Peyer's patch (tissue), 4 donors: ENCODE measurements around the gene SLC30A4. TPM values are rescaled to one million over a fixed set of nuclear protein-coding genes. Genes with fewer than 3 reads are reported as not detected.

ENCODE experiments used
- DNase-seq, 3 donors: peaks; one replicate each; pipeline ENCODE4 v3.0.0-alpha.2; 2017 to 2019
- H3K27ac ChIP-seq, 4 donors: fragments of 200-600 bp; sonication (generic); one replicate each; pipeline ENCODE4 v1.5.1; 2016 to 2019
- H3K27me3 ChIP-seq, 2 donors: fragments of 200-600 bp; sonication (generic); one replicate each; pipeline ENCODE4 v1.5.1; 2019
- H3K36me3 ChIP-seq, 3 donors: fragments of 200-600 bp; sonication (generic); one replicate each; pipeline ENCODE4 v1.5.1; 2016 to 2019
- H3K4me1 ChIP-seq, 4 donors: fragments of 200-600 bp; sonication (generic); one replicate each; pipeline ENCODE4 v1.5.1; 2016 to 2019
- H3K4me3 ChIP-seq, 4 donors: fragments of 200-600 bp; sonication (generic); 1 replicate in 3 of 4; 2 replicates in 1 of 4; pipeline ENCODE4 v1.5.1; 2016 to 2019; ENCODE audit warnings: mild to moderate bottlenecking in 1 of 4
- H3K9me3 ChIP-seq, 4 donors: fragments of 200-600 bp; sonication (generic); one replicate each; pipeline ENCODE4 v1.5.1; 2016 to 2019; ENCODE audit warnings: mild to moderate bottlenecking in 1 of 4
- POLR2A ChIP-seq, 2 donors: fragments of 450-650 bp; IDR thresholded peaks; one replicate each; pipeline ENCODE4 v1.5.1; 2017; ENCODE audit warnings: antibody characterized with exemption in 2 of 2, mild to moderate bottlenecking in 2 of 2, moderate library complexity in 2 of 2
- total RNA-seq, 4 donors: library from RNA; depleted of rRNA; stranded (reverse); fragments of >200 nt; gene quantifications; one replicate each; pipeline ENCODE4 v1.1.0, GENCODE V29; 2016
- TF ChIP-seq, protein P1 (sequence below), 6 experiments: fragments of 450-650 bp in 4 of 6; fragments of 200-600 bp in 2 of 6; sonication (generic) in 1 of 6; IDR thresholded peaks; one replicate each; pipeline ENCODE4 v1.5.1; 2017 to 2019; ENCODE audit warnings: antibody characterized with exemption in 6 of 6, mild to moderate bottlenecking in 3 of 6, moderate library complexity in 1 of 6

Gene SLC30A4
- total RNA-seq, 4 donors from 2014 or later: 6.6 to 63.4 (median 42.0) TPM

DNA sequence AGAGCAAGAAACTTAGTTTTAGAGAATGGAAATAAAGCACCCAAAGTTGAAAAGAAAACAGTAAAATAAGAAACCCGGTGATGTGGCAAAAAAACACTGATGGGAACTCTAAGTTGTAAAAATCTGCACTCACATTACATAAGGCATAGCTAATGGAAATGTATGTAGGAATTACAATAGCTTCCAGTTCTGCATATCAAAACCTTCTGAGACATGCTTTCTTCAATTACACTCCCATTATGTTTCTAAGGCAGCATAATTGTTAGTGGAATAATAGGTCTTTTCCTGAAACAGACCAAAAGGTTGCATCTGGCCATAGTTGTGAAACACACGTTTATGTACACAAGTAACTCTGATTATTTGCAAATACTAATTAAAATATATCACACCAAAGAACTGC lies 41.4 kb downstream of the SLC30A4 start:
- H3K27me3 ChIP-seq: no peaks in the 10 kb centered on the region
- H3K27ac ChIP-seq: no peak overlapping the region
- no peaks in the 10 kb centered on the region for H3K9me3 ChIP-seq
- H3K4me3 ChIP-seq: no peak overlapping the region
- no peak for DNase-seq
- H3K4me1 ChIP-seq: peaks cover 0 to under 1% (median 0%) of the 10 kb centered on the region in 4 donors
- peaks cover 0 to 23% (median 0%) of the 10 kb centered on the region in 3 donors for H3K36me3 ChIP-seq
- no peak for TF ChIP-seq POLR2A (IDR thresholded peaks at IDR 0.05)
- TF ChIP-seq, protein P1, sequence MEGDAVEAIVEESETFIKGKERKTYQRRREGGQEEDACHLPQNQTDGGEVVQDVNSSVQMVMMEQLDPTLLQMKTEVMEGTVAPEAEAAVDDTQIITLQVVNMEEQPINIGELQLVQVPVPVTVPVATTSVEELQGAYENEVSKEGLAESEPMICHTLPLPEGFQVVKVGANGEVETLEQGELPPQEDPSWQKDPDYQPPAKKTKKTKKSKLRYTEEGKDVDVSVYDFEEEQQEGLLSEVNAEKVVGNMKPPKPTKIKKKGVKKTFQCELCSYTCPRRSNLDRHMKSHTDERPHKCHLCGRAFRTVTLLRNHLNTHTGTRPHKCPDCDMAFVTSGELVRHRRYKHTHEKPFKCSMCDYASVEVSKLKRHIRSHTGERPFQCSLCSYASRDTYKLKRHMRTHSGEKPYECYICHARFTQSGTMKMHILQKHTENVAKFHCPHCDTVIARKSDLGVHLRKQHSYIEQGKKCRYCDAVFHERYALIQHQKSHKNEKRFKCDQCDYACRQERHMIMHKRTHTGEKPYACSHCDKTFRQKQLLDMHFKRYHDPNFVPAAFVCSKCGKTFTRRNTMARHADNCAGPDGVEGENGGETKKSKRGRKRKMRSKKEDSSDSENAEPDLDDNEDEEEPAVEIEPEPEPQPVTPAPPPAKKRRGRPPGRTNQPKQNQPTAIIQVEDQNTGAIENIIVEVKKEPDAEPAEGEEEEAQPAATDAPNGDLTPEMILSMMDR (IDR thresholded peaks at IDR 0.05): no peak

DNA sequence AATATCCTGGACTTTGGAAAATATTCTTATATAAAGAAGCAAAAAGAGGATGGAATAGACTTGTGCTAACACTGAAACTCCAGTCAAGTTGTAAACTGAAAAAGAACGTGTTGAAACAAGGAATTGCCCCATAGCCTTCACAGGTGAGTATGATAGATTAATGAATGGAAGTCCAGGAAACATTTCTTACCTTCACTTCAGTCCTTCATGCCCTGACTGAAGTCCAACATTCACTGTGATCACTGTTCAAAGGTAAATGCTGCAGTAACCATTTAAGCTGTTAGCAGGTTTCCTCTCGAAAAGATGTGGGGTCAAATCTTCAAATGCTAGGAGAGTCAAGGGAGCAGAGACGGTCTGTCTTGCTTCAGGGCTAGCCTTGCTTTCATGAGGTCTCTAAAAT lies 46.1 kb downstream of the SLC30A4 start:
- TF ChIP-seq, protein P1 (IDR thresholded peaks at IDR 0.05): no peak
- no peak for TF ChIP-seq POLR2A (IDR thresholded peaks at IDR 0.05)
- H3K9me3 ChIP-seq: no peaks in the 10 kb centered on the region
- H3K4me1 ChIP-seq: peaks cover 0 to 6% (median 0%) of the 10 kb centered on the region in 4 donors
- H3K27ac ChIP-seq: peak overlapping the region in 1 of 4 donors; percentile 16
- no peaks in the 10 kb centered on the region for H3K27me3 ChIP-seq
- H3K4me3 ChIP-seq: no peak overlapping the region
- peaks cover 0 to 11% (median 0%) of the 10 kb centered on the region in 3 donors for H3K36me3 ChIP-seq
- DNase-seq: no peak

DNA sequence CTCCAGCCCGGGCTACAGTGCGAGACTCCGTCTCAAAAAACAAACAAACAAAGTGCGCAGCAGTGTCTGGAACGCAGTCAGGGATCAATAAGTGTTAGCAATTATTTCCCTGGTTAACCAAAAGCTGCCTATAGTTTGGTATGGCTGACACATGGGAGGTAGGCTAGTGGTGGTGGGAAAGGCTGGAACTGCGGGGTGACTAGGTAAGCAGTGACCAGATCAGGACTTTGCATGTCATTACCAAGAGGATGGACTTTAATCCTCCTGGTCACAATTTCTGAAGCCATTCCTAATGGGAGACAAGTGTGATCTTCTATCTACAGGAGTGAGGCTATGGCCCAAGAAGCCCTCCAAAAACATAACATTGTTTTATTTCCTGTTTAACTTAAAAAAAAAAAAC lies 47.8 kb downstream of the SLC30A4 start:
- TF ChIP-seq POLR2A (IDR thresholded peaks at IDR 0.05): no peak
- TF ChIP-seq, protein P1 (IDR thresholded peaks at IDR 0.05): no peak
- DNase-seq: no peak

DNA sequence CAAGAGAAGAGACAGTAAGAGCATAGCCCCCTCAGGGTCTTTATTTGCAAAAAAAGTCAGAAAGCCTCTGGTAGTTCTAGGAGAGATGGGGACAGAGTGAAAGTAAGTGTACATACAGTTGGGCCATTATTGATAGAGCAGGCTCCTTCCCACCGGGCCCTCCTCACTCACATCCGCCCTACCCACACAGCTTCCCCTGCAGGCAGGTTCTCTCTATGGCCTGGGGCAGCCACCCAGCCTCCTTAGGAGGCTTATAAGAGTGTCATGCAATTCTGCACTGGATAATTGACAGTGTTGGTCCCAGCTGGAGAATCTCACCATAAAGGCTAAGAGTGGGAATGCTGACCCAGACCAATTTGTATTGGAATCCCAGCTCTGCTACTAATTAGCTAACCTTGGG lies 49.5 kb downstream of the SLC30A4 start:
- H3K27me3 ChIP-seq: no peaks in the 10 kb centered on the region
- DNase-seq: no peak
- H3K27ac ChIP-seq: no peak overlapping the region
- no peaks in the 10 kb centered on the region for H3K9me3 ChIP-seq
- TF ChIP-seq, protein P1 (IDR thresholded peaks at IDR 0.05): no peak
- no peak for TF ChIP-seq POLR2A (IDR thresholded peaks at IDR 0.05)
- H3K4me3 ChIP-seq: no peak overlapping the region
- H3K4me1 ChIP-seq: peaks cover 0 to 6% (median 0%) of the 10 kb centered on the region in 4 donors
- H3K36me3 ChIP-seq: peaks cover 0 to 4% (median 0%) of the 10 kb centered on the region in 3 donors

More for the DNA sequence above, 47.8 kb downstream of the SLC30A4 start:
- no peaks in the 10 kb centered on the region for H3K9me3 ChIP-seq
- peaks cover 0 to 6% (median 0%) of the 10 kb centered on the region in 4 donors for H3K4me1 ChIP-seq
- peaks cover 0 to 7% (median 0%) of the 10 kb centered on the region in 3 donors for H3K36me3 ChIP-seq
- no peak overlapping the region for H3K27ac ChIP-seq
- no peak overlapping the region for H3K4me3 ChIP-seq
- H3K27me3 ChIP-seq: no peaks in the 10 kb centered on the region

DNA sequence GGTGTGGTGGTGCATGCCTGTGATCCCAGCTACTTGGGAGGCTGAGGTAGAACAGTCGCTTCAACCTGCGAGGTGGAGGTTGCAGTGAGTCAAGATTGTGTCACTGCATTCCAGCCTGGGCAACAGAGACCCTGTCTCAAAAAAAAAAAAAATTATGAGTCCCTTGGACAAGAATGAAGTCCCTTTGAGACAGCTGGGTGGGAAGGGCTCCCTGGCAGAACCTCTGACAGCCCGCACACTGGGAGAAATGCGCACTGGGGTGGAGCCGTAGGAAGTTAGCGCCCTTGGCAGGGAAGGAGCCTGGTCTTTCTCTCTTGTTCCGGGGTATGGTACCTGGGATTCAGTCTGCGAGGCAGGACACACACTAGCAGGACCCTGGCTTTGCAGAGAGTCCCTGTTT lies 51.4 kb downstream of the SLC30A4 start:
- Histone ChIP-seq H3K4me1 (peaks cover 0 to 6% (median 0%) of the 10 kb centered on the region in 4 donors), H3K4me3 (no peak overlapping the region), H3K27me3 (no peaks in the 10 kb centered on the region), H3K27ac (no peak overlapping the region), H3K36me3 (no peaks in the 10 kb centered on the region), H3K9me3 (no peaks in the 10 kb centered on the region)
- TF ChIP-seq, protein P1 (IDR thresholded peaks at IDR 0.05): no peak
- no peak for TF ChIP-seq POLR2A (IDR thresholded peaks at IDR 0.05)
- DNase-seq: no peak

DNA sequence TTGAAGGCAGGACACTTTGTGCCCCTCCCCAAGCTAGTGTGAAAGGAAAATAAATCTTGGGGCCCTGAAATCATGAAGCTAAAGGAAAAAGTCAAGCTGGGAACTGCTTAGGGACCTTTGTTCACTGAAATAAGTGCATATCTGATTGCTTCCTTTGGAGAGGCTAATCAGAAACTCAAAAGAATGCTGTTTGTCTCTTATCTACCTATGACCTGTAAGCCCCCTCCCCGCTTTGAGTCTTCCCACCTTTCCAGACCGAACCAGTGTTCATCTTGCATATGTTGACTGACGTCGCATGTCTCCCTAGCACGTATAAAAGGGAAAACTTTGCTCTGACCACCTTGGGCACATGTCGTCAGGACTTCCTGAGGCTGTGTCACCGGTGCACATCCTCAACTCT lies 53.1 kb downstream of the SLC30A4 start:
- no peak for DNase-seq
- TF ChIP-seq, protein P1 (IDR thresholded peaks at IDR 0.05): no peak
- TF ChIP-seq POLR2A (IDR thresholded peaks at IDR 0.05): no peak
- no peaks in the 10 kb centered on the region for H3K4me1 ChIP-seq
- H3K36me3 ChIP-seq: no peaks in the 10 kb centered on the region
- no peaks in the 10 kb centered on the region for H3K27me3 ChIP-seq
- no peak overlapping the region for H3K27ac ChIP-seq
- H3K9me3 ChIP-seq: no peaks in the 10 kb centered on the region
- no peak overlapping the region for H3K4me3 ChIP-seq
